HCT116 (cell line): ENCODE results near the gene GTPBP1. TPM values are rescaled to one million over a fixed set of nuclear protein-coding genes. Genes with fewer than 3 reads are reported as not detected.

Source experiments
- ATAC-seq: fragments of 200-7000 bp; cut with Tn5 transposase; 2 replicates; pipeline ENCODE4 v1.9.1; 2020; ENCODE audit warnings: mild to moderate bottlenecking, moderate library complexity
- BruUV-seq: library from RNA; stranded (reverse); fragments of 400-500 nt; replicated peaks from 2 replicates; lab custom pipeline; 2021; lab: Mats Ljungman, UMichigan
- CTCF ChIA-PET: fragments of 300-600 bp; sonication (Branson Sonifier 250); formaldehyde crosslinking; loops from one replicate; lab custom pipeline; 2021; ENCODE audit warnings: antibody characterized with exemption; lab: Charles Lee
- POLR2A ChIA-PET: fragments of 300-600, 350-600 bp; sonication (Branson Sonifier 250); formaldehyde crosslinking; loops from one replicate; lab custom pipeline; 2021; ENCODE audit warnings: antibody characterized with exemption; lab: Charles Lee
- RAD21 ChIA-PET, 2 experiments: fragments of 300-600 bp; sonication (Branson Sonifier 250); formaldehyde crosslinking; loops; one replicate each; lab custom pipeline; 2023; ENCODE audit warnings: low total read pairs in 2 of 2; ENCODE audit not compliant: uncharacterized antibody in 2 of 2, unreplicated experiment in 2 of 2, low non-redundant PET in 1 of 2; lab: Charles Lee
- DNase-seq: peaks from one replicate; pipeline ENCODE4 v3.0.0-alpha.2; 2010; ENCODE audit warnings: low read depth, low spot score
- H2AFZ ChIP-seq: fragments of 200-600 bp; shearing (Covaris generic), sonication (generic); 2 replicates; pipeline ENCODE4 v1.6.1; 2017; ENCODE audit warnings: low read depth, mixed run types, mixed read lengths, antibody characterized with exemption, low read length; ENCODE audit not compliant: poor library complexity, severe bottlenecking
- H3K27ac ChIP-seq: 2 replicates; pipeline ENCODE4 v1.5.1; 2012; ENCODE audit warnings: low read depth, low read length
- H3K27me3 ChIP-seq: fragments of 200-600 bp; sonication (generic); 2 replicates; pipeline ENCODE4 v1.6.1; 2016; ENCODE audit warnings: mixed run types, low read length, mixed read lengths; ENCODE audit not compliant: insufficient read depth
- H3K36me3 ChIP-seq, 2 experiments: fragments of 200-500 bp in 1 of 2; fragments of 200-600 bp in 1 of 2; sonication (Bioruptor generic) in 1 of 2; sonication (generic) in 1 of 2; 2 replicates each; pipeline versions ENCODE4 v1.5.1 to v1.6.1; 2014 to 2016; ENCODE audit warnings: low read length in 2 of 2, inconsistent platforms in 1 of 2, mixed read lengths in 1 of 2, mixed run types in 1 of 2; ENCODE audit not compliant: insufficient read depth in 2 of 2, control insufficient read depth in 1 of 2
- H3K4me1 ChIP-seq, 2 experiments: fragments of 200-600 bp in 1 of 2; sonication (generic) in 1 of 2; 2 replicates each; pipeline versions ENCODE4 v1.5.1 to v1.6.1; 2012 to 2017; ENCODE audit warnings: low read length in 2 of 2, inconsistent platforms in 1 of 2, mild to moderate bottlenecking in 1 of 2, mixed read lengths in 1 of 2, mixed run types in 1 of 2, moderate library complexity in 1 of 2; ENCODE audit not compliant: insufficient read depth in 2 of 2, control insufficient read depth in 1 of 2
- H3K4me2 ChIP-seq: fragments of 200-600 bp; sonication (generic); 2 replicates; pipeline ENCODE4 v1.6.1; 2017; ENCODE audit warnings: mixed run types, low read length, mixed read lengths
- H3K4me3 ChIP-seq, 2 experiments: fragments of 200-600 bp in 1 of 2; sonication (generic) in 1 of 2; replicated peaks in 1 of 2; 2 replicates each; pipeline ENCODE4 v1.5.1; 2011 to 2016; ENCODE audit warnings: low read length in 2 of 2, control low read depth in 1 of 2, low read depth in 1 of 2, mild to moderate bottlenecking in 1 of 2, mixed read lengths in 1 of 2, mixed run types in 1 of 2
- H3K79me2 ChIP-seq: fragments of 200-600 bp; sonication (generic); 2 replicates; pipeline ENCODE4 v1.6.1; 2017; ENCODE audit warnings: mild to moderate bottlenecking, mixed run types, low read length, moderate library complexity, mixed read lengths; ENCODE audit not compliant: insufficient read depth
- H3K9ac ChIP-seq: fragments of 200-600 bp; sonication (generic); 2 replicates; pipeline ENCODE4 v1.6.1; 2016; ENCODE audit warnings: low read length, mixed read lengths
- H3K9me2 ChIP-seq: fragments of 200-600 bp; sonication (generic), shearing (Covaris generic); 2 replicates; pipeline ENCODE4 v1.6.1; 2017; ENCODE audit warnings: mixed run types, mild to moderate bottlenecking, moderate library complexity; ENCODE audit not compliant: insufficient read depth
- H3K9me3 ChIP-seq, 2 experiments: fragments of 200-500 bp in 1 of 2; fragments of 200-600 bp in 1 of 2; sonication (Bioruptor generic) in 1 of 2; sonication (generic) in 1 of 2; 2 replicates each; pipeline ENCODE4 v1.6.1; 2014 to 2017; ENCODE audit warnings: low read length in 2 of 2, mixed read lengths in 2 of 2, inconsistent platforms in 1 of 2, low read depth in 1 of 2, mild to moderate bottlenecking in 1 of 2, mixed run types in 1 of 2, moderate library complexity in 1 of 2; ENCODE audit not compliant: control insufficient read depth in 1 of 2, insufficient read depth in 1 of 2
- H4K20me1 ChIP-seq: fragments of 200-600 bp; sonication (generic), shearing (Covaris generic); 2 replicates; pipeline ENCODE4 v1.6.1; 2017; ENCODE audit warnings: mixed run types, mild to moderate bottlenecking, moderate library complexity; ENCODE audit not compliant: insufficient read depth
- ATF3 ChIP-seq: IDR thresholded peaks from 2 replicates; pipeline ENCODE4 v1.6.1; 2012
- CEBPB ChIP-seq: IDR thresholded peaks from 2 replicates; pipeline ENCODE4 v1.6.1; 2012; ENCODE audit warnings: low read depth
- CTCF ChIP-seq, 3 experiments: fragments of 200-600 bp in 1 of 3; sonication (generic) in 1 of 3; IDR thresholded peaks in 2 of 3; conservative IDR thresholded peaks in 1 of 3; 2 replicates each; pipeline ENCODE4 v1.5.1; 2012 to 2017; ENCODE audit warnings: low read depth in 2 of 3, low read length in 2 of 3, antibody characterized with exemption in 1 of 3, borderline replicate concordance in 1 of 3, control low read depth in 1 of 3, mild to moderate bottlenecking in 1 of 3, mixed read lengths in 1 of 3, mixed run types in 1 of 3, moderate library complexity in 1 of 3; ENCODE audit not compliant: insufficient read depth in 1 of 3
- EGR1 ChIP-seq: IDR thresholded peaks from 2 replicates; pipeline ENCODE4 v1.6.1; 2012; ENCODE audit warnings: low read depth
- ELF1 ChIP-seq: IDR thresholded peaks from 2 replicates; pipeline ENCODE4 v1.6.1; 2012; ENCODE audit warnings: low read depth, borderline replicate concordance
- EZH2 ChIP-seq: fragments of 200-600 bp; sonication (generic); IDR thresholded peaks from 2 replicates; pipeline ENCODE4 v1.6.1; 2017; ENCODE audit warnings: antibody characterized with exemption, mixed run types
- FOSL1 ChIP-seq: IDR thresholded peaks from 2 replicates; pipeline ENCODE4 v1.6.1; 2012; ENCODE audit warnings: low read depth
- JUND ChIP-seq: IDR thresholded peaks from 2 replicates; pipeline ENCODE4 v1.6.1; 2012
- MAX ChIP-seq: IDR thresholded peaks from 2 replicates; pipeline ENCODE4 v1.6.1; 2012
- POLR2A ChIP-seq: IDR thresholded peaks from 2 replicates; pipeline ENCODE4 v1.7.0; 2011; ENCODE audit warnings: borderline replicate concordance; ENCODE audit not compliant: insufficient read depth, insufficient read length; ENCODE audit errors: extremely low read depth
- POLR2AphosphoS5 ChIP-seq: IDR thresholded peaks from 2 replicates; pipeline ENCODE4 v1.6.1; 2011; ENCODE audit warnings: mild to moderate bottlenecking, low read depth, low read length, moderate library complexity
- RAD21 ChIP-seq: IDR thresholded peaks from 2 replicates; pipeline ENCODE4 v1.6.1; 2012; ENCODE audit warnings: low read depth, mild to moderate bottlenecking
- REST ChIP-seq: IDR thresholded peaks from 2 replicates; pipeline ENCODE4 v1.6.1; 2012; ENCODE audit warnings: low read depth
- SIN3A ChIP-seq: IDR thresholded peaks from 2 replicates; pipeline ENCODE4 v1.6.1; 2012; ENCODE audit warnings: low read depth
- SP1 ChIP-seq: IDR thresholded peaks from 2 replicates; pipeline ENCODE4 v1.6.1; 2012; ENCODE audit warnings: low read depth
- SRF ChIP-seq: IDR thresholded peaks from 2 replicates; pipeline ENCODE4 v1.6.1; 2012; ENCODE audit warnings: low read depth
- TCF7L2 ChIP-seq: IDR thresholded peaks from 2 replicates; pipeline ENCODE4 v1.7.0; 2011; ENCODE audit warnings: borderline replicate concordance, inconsistent platforms; ENCODE audit not compliant: insufficient read depth, insufficient read length; ENCODE audit errors: extremely low read depth
- YY1 ChIP-seq: IDR thresholded peaks from 2 replicates; pipeline ENCODE4 v1.6.1; 2011; ENCODE audit warnings: low read length, low read depth, moderate library complexity, mild to moderate bottlenecking; ENCODE audit not compliant: insufficient replicate concordance; ENCODE audit errors: extremely low read depth
- ZNF274 ChIP-seq: fragments of 200-500 bp; sonication (Bioruptor generic); IDR thresholded peaks from 2 replicates; pipeline ENCODE4 v1.6.1; 2014; ENCODE audit warnings: mild to moderate bottlenecking, low read depth, low read length, inconsistent platforms
- intact Hi-C: fragments of 100-400 bp; cut with micrococcal nuclease; formaldehyde crosslinking; loops from 2 replicates; pipeline ENCODE4 v1.10.0; 2022
- total RNA-seq: library from RNA; stranded (reverse); gene quantifications from one replicate; pipeline ENCODE4 v1.2.1, GENCODE V29; 2021; ENCODE audit not compliant: unreplicated experiment

GTPBP1 gene
- total RNA-seq, 1 experiment from 2014 or later: 48.2 TPM

GRCh38 chr22:38750638-38751037 is 44.9 kb downstream of the GTPBP1 start:
- Histone ChIP-seq H4K20me1 (no peaks in the 10 kb centered on the region), H2AFZ (no peak overlapping the region), H3K9me3 (no peaks in the 10 kb centered on the region), H3K36me3 (peaks cover 5 to 33% of the 10 kb centered on the region in 2 experiments; a peak in 2 of 4 replicates), H3K4me2 (no peak overlapping the region), H3K4me1 (peaks cover 7 to 19% of the 10 kb centered on the region in 2 experiments; a peak in 3 of 4 replicates), H3K9ac (no peak overlapping the region), H3K27ac (no peak overlapping the region), H3K27me3 (no peaks in the 10 kb centered on the region), H3K4me3 (no peak overlapping the region), H3K9me2 (no peaks in the 10 kb centered on the region), H3K79me2 (peaks cover 16% of the 10 kb centered on the region)
- intact Hi-C loops: no loop called here
- no peak for TF ChIP-seq SP1
- TF ChIP-seq RAD21: no peak
- TF ChIP-seq EGR1: no peak
- TF ChIP-seq TCF7L2: no peak
- TF ChIP-seq MAX: no peak
- TF ChIP-seq ATF3: no peak
- TF ChIP-seq SIN3A: no peak
- no peak for TF ChIP-seq ZNF274
- no peak for TF ChIP-seq CEBPB
- TF ChIP-seq JUND: no peak
- no peak for TF ChIP-seq POLR2AphosphoS5
- no peak for TF ChIP-seq POLR2A
- TF ChIP-seq FOSL1: no peak
- no peak for TF ChIP-seq EZH2
- no peak for TF ChIP-seq REST
- no peak for TF ChIP-seq ELF1
- TF ChIP-seq CTCF (IDR thresholded peaks at IDR 0.05 in 2 of 3, conservative IDR thresholded peaks at IDR 0.05 in 1 of 3; ENCODE audit: borderline replicate concordance in 1 of 3, insufficient read depth in 1 of 3, low read depth in 2 of 3, low read length in 2 of 3): no peak
- no peak for TF ChIP-seq SRF
- no peak for TF ChIP-seq YY1
- ChIA-PET POLR2A (no interaction called here), RAD21 (no interaction called here), CTCF (no interaction called here)
- BruUV-seq: no TSS peak
- DNase-seq: no peak
- ATAC-seq: no peak
